H9 (cell line): ENCODE data around the gene NKD1. TPM values are rescaled to one million over a fixed set of nuclear protein-coding genes. Genes with fewer than 3 reads are reported as not detected.

Experiments
- DNase-seq: peaks from one replicate; pipeline ENCODE4 v3.0.0-alpha.2; 2017
- H2AFZ ChIP-seq: one replicate; pipeline ENCODE4 v1.6.1; 2013; ENCODE audit warnings: mild to moderate bottlenecking, low read length, control low read depth, moderate library complexity
- H2AK5ac ChIP-seq: 2 replicates; pipeline ENCODE4 v1.6.1; 2013; ENCODE audit warnings: low read length, control low read depth, mixed read lengths; ENCODE audit not compliant: insufficient read length
- H2BK120ac ChIP-seq: one replicate; pipeline ENCODE4 v1.6.1; 2013; ENCODE audit warnings: low read depth, mild to moderate bottlenecking, low read length, control low read depth, inconsistent platforms; ENCODE audit not compliant: poor library complexity, severe bottlenecking
- H2BK12ac ChIP-seq: 2 replicates; pipeline ENCODE4 v1.6.1; 2013; ENCODE audit warnings: low read length, control low read depth, mixed read lengths, low read depth; ENCODE audit not compliant: insufficient read length
- H2BK15ac ChIP-seq: 2 replicates; pipeline ENCODE4 v1.6.1; 2013; ENCODE audit warnings: low read depth, low read length, control low read depth
- H2BK20ac ChIP-seq: one replicate; pipeline ENCODE4 v1.6.1; 2013; ENCODE audit warnings: low read depth, mild to moderate bottlenecking, low read length, control low read depth, inconsistent platforms; ENCODE audit not compliant: poor library complexity, severe bottlenecking
- H2BK5ac ChIP-seq: 2 replicates; pipeline ENCODE4 v1.6.1; 2013; ENCODE audit warnings: low read length, control low read depth, mixed read lengths; ENCODE audit not compliant: insufficient read length
- H3K14ac ChIP-seq: 2 replicates; pipeline ENCODE4 v1.6.1; 2013; ENCODE audit warnings: low read length, control low read depth; ENCODE audit not compliant: insufficient read depth
- H3K18ac ChIP-seq: 2 replicates; pipeline ENCODE4 v1.6.1; 2013; ENCODE audit warnings: low read depth, mild to moderate bottlenecking, mixed read lengths, low read length, control low read depth; ENCODE audit not compliant: insufficient read length
- H3K23ac ChIP-seq: 2 replicates; pipeline ENCODE4 v1.6.1; 2013; ENCODE audit warnings: low read length, control low read depth, mixed read lengths, low read depth; ENCODE audit not compliant: insufficient read length
- H3K23me2 ChIP-seq: 2 replicates; pipeline ENCODE4 v1.6.1; 2013; ENCODE audit warnings: low read depth, mild to moderate bottlenecking, mixed read lengths, low read length, control low read depth; ENCODE audit not compliant: insufficient read length, poor library complexity, severe bottlenecking
- H3K27ac ChIP-seq: 2 replicates; pipeline ENCODE4 v1.5.1; 2013; ENCODE audit warnings: low read length, control low read depth, mixed read lengths, low read depth; ENCODE audit not compliant: insufficient read length
- H3K27me3 ChIP-seq: 2 replicates; pipeline ENCODE4 v1.6.1; 2013; ENCODE audit warnings: low read length, control low read depth, inconsistent platforms; ENCODE audit not compliant: insufficient read depth
- H3K4ac ChIP-seq: 2 replicates; pipeline ENCODE4 v1.6.1; 2013; ENCODE audit warnings: low read depth, mild to moderate bottlenecking, control low read depth, inconsistent platforms, low read length, moderate library complexity
- H3K4me1 ChIP-seq: 2 replicates; pipeline ENCODE4 v1.6.1; 2013; ENCODE audit warnings: low read length, control low read depth, inconsistent platforms; ENCODE audit not compliant: insufficient read depth
- H3K4me2 ChIP-seq: 2 replicates; pipeline ENCODE4 v1.6.1; 2013; ENCODE audit warnings: low read length, control low read depth, mixed read lengths; ENCODE audit not compliant: insufficient read length, insufficient read depth
- H3K56ac ChIP-seq: 2 replicates; pipeline ENCODE4 v1.6.1; 2013; ENCODE audit warnings: low read depth, mild to moderate bottlenecking, mixed read lengths, low read length, control low read depth; ENCODE audit not compliant: insufficient read length
- H3K79me1 ChIP-seq: 2 replicates; pipeline ENCODE4 v1.6.1; 2013; ENCODE audit warnings: low read depth, mild to moderate bottlenecking, moderate library complexity, low read length, control low read depth, inconsistent platforms; ENCODE audit not compliant: insufficient read depth, poor library complexity, severe bottlenecking
- H3K79me2 ChIP-seq: 2 replicates; pipeline ENCODE4 v1.6.1; 2013; ENCODE audit warnings: low read length, control low read depth, inconsistent platforms; ENCODE audit not compliant: insufficient read depth
- H3K9ac ChIP-seq: 2 replicates; pipeline ENCODE4 v1.6.1; 2013; ENCODE audit warnings: low read length, control low read depth, mixed read lengths; ENCODE audit not compliant: insufficient read length; ENCODE audit errors: extremely low read depth
- H3K9me3 ChIP-seq: one replicate; pipeline ENCODE4 v1.6.1; 2013; ENCODE audit warnings: low read depth, low read length, inconsistent platforms; ENCODE audit not compliant: control insufficient read depth
- H3T11ph ChIP-seq: one replicate; pipeline ENCODE4 v1.6.1; 2013; ENCODE audit warnings: mild to moderate bottlenecking, low read length, control low read depth, inconsistent platforms
- H4K20me1 ChIP-seq: one replicate; pipeline ENCODE4 v1.6.1; 2013; ENCODE audit not compliant: control insufficient read depth, insufficient read length, insufficient read depth
- H4K5ac ChIP-seq: 2 replicates; pipeline ENCODE4 v1.6.1; 2013; ENCODE audit warnings: low read depth, mild to moderate bottlenecking, mixed read lengths, low read length, control low read depth; ENCODE audit not compliant: insufficient read length
- H4K8ac ChIP-seq: replicated peaks from 2 replicates; pipeline ENCODE4 v1.6.1; 2013; ENCODE audit warnings: low read length, control low read depth, mixed read lengths, low read depth; ENCODE audit not compliant: insufficient read length
- H4K91ac ChIP-seq: 2 replicates; pipeline ENCODE4 v1.6.1; 2013; ENCODE audit warnings: low read depth, mild to moderate bottlenecking, moderate library complexity, mixed read lengths, low read length, control low read depth; ENCODE audit not compliant: insufficient read length
- H3K27ac Mint-ChIP-seq, 3 experiments: 2 replicates in 2 of 3; 3 replicates in 1 of 3; pipeline ENCODE4 v1.8.0; 2020 to 2021; ENCODE audit warnings: mixed read lengths in 3 of 3, mild to moderate bottlenecking in 1 of 3, moderate library complexity in 1 of 3
- H3K27me3 Mint-ChIP-seq: 2 replicates; pipeline ENCODE4 v1.8.0; 2021; ENCODE audit warnings: low read depth, mild to moderate bottlenecking, moderate library complexity, mixed read lengths
- H3K36me3 Mint-ChIP-seq, 3 experiments: 2 replicates in 2 of 3; 3 replicates in 1 of 3; pipeline ENCODE4 v1.8.0; 2020 to 2021; ENCODE audit warnings: low read depth in 3 of 3, mixed read lengths in 3 of 3; ENCODE audit not compliant: insufficient read depth in 1 of 3
- H3K4me1 Mint-ChIP-seq, 2 experiments: 2 replicates each; pipeline ENCODE4 v1.8.0; 2020; ENCODE audit warnings: mixed read lengths in 2 of 2
- H3K4me3 Mint-ChIP-seq, 2 experiments: 2 replicates in 1 of 2; 3 replicates in 1 of 2; pipeline ENCODE4 v1.8.0; 2020 to 2021; ENCODE audit warnings: mild to moderate bottlenecking in 2 of 2, mixed read lengths in 2 of 2, moderate library complexity in 1 of 2
- H3K9me3 Mint-ChIP-seq, 2 experiments: 2 replicates in 1 of 2; 3 replicates in 1 of 2; pipeline ENCODE4 v1.8.0; 2020; ENCODE audit warnings: mild to moderate bottlenecking in 2 of 2, mixed read lengths in 2 of 2, moderate library complexity in 1 of 2
- WGBS: extraction: QIAGEN DNeasy Blood & Tissue Kit; methylation state at CpG from one replicate; pipeline ENCODE4 v1.1.7; 2013; ENCODE audit warnings: missing lambda C conversion rate, low lambda C conversion rate, mixed read lengths; ENCODE audit not compliant: insufficient read length; ENCODE audit errors: extremely low coverage; 5-methylcytosine and 5-hydroxymethylcytosine counted together
- total RNA-seq: library from RNA; stranded (reverse); gene quantifications from 2 replicates; pipeline ENCODE4 v1.2.1, GENCODE V29; 2021
- TF ChIP-seq, protein P1 (sequence below): fragments of 200-600 bp; sonication (generic); conservative IDR thresholded peaks from 3 replicates; pipeline ENCODE4 v1.8.0; 2021; ENCODE audit warnings: antibody characterized with exemption, mild to moderate bottlenecking

Gene NKD1
- total RNA-seq, 1 experiment from 2014 or later, result 1.9 TPM

DNA sequence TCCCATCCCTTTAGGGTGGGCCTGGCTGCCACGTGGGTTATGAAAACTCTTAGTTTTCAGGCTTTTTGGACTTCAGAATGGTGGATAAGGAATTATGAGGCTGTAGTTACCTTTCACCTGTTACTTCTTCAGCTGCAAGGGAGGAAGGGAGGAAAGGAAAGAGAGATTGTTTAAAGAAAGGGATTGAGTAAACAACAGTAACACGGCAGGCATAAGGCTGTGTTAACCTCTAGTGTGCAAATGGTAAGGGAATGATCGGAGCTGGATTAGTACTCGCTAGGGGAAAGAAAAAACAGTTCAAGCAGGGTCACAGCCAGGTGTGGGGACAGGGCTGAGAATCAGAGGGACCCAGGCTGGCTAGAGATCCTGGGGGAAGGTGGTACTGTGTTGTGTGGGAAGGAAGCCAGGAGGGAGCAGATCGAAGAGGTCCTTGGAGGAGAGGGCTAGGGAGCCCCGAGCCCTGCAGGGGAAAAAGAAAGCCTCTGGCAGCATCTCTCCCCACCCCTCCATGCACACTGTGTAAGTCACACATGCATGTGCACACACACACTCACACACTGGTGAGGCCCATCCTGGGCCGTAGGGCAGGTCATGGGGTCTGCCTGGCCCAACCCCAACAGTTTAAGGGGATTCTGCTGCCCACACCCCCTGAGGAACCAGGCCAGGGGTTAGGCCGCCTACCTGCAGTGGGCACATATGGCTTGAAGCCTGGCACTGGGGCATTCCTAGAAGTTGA is 83.2 kb downstream of the NKD1 start:
- Mint-ChIP-seq H3K36me3 (no peaks in the 10 kb centered on the region), H3K9me3 (no peaks in the 10 kb centered on the region), H3K27ac (no peak overlapping the region), H3K4me1 (peaks cover 0 to 9% of the 10 kb centered on the region in 2 experiments; a peak in 1 of 4 replicates), H3K4me3 (no peak overlapping the region), H3K27me3 (no peaks in the 10 kb centered on the region; the same call in 1 of the 2 replicates)
- no peak for DNase-seq
- H2BK15ac ChIP-seq, result no peak overlapping the region
- no peaks in the 10 kb centered on the region for H4K20me1 ChIP-seq
- H3K4me1 ChIP-seq, result no peaks in the 10 kb centered on the region
- H3K23ac ChIP-seq, result no peak overlapping the region
- no peak overlapping the region for H4K8ac ChIP-seq
- no peak overlapping the region for H2BK5ac ChIP-seq
- H2BK20ac ChIP-seq, result no peak overlapping the region
- no peaks in the 10 kb centered on the region for H3K79me1 ChIP-seq
- no peak overlapping the region for H2AK5ac ChIP-seq
- no peak overlapping the region for H4K91ac ChIP-seq
- no peak overlapping the region for H3K27ac ChIP-seq
- no peak overlapping the region; the same call in 1 of the 2 replicates for H3K14ac ChIP-seq
- H2BK12ac ChIP-seq, result no peak overlapping the region
- no peak overlapping the region for H3K4ac ChIP-seq
- no peak overlapping the region for H3K18ac ChIP-seq
- WGBS, result no CpG with 5 or more reads among the region's 8 CpGs
- H3K9me3 ChIP-seq, result no peaks in the 10 kb centered on the region
- no peaks in the 10 kb centered on the region for H3K27me3 ChIP-seq
- H2BK120ac ChIP-seq, result no peak overlapping the region
- TF ChIP-seq, protein P1, sequence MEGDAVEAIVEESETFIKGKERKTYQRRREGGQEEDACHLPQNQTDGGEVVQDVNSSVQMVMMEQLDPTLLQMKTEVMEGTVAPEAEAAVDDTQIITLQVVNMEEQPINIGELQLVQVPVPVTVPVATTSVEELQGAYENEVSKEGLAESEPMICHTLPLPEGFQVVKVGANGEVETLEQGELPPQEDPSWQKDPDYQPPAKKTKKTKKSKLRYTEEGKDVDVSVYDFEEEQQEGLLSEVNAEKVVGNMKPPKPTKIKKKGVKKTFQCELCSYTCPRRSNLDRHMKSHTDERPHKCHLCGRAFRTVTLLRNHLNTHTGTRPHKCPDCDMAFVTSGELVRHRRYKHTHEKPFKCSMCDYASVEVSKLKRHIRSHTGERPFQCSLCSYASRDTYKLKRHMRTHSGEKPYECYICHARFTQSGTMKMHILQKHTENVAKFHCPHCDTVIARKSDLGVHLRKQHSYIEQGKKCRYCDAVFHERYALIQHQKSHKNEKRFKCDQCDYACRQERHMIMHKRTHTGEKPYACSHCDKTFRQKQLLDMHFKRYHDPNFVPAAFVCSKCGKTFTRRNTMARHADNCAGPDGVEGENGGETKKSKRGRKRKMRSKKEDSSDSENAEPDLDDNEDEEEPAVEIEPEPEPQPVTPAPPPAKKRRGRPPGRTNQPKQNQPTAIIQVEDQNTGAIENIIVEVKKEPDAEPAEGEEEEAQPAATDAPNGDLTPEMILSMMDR, result no peak
- no peaks in the 10 kb centered on the region for H3K79me2 ChIP-seq
- H3K23me2 ChIP-seq, result no peaks in the 10 kb centered on the region
- H3K4me2 ChIP-seq, result no peak overlapping the region
- H2AFZ ChIP-seq, result no peak overlapping the region
- no peak overlapping the region for H4K5ac ChIP-seq
- H3K9ac ChIP-seq, result no peak overlapping the region
- no peak overlapping the region for H3K56ac ChIP-seq
- H3T11ph ChIP-seq, result no peak overlapping the region
